HG03060 (cell line): Measurements from ENCODE around the gene TMEM43.

Source experiments
- ATAC-seq: cut with Tn5 transposase; IDR thresholded peaks from one replicate; pipeline ENCODE4 v1.9.1; 2021; ENCODE audit warnings: low read depth, moderate number of reproducible peaks; ENCODE audit not compliant: unreplicated experiment

TMEM43 gene

DNA sequence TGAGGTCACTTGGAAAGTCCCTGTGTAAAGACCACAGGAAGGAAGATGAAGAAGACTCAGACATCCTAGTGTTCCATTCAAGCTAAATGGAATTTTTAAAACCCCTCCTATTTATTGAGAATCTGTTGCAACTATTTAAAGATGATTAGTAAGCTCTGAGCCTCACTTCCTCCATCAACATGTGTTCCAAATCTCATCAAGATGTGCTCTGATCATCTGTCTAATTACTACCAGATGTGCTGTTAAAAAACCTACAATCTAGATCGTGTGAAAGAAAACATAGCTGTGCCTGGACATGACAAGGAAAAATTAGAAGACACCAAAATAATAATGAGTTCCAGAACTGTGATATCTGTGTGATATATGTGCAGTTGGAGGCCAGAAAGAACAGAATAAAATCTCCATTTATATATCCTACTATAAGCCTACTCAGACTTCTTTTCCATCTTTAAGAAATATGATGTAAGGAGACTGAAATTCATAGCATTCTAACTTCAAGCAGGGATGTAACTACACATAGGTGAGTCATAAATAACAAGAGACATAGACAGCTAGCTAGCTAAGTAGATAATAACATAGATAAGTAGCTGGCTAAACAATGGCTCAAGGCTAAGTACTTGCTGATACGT lies 45.8 kb downstream of the TMEM43 start:
- ATAC-seq = no peak

DNA sequence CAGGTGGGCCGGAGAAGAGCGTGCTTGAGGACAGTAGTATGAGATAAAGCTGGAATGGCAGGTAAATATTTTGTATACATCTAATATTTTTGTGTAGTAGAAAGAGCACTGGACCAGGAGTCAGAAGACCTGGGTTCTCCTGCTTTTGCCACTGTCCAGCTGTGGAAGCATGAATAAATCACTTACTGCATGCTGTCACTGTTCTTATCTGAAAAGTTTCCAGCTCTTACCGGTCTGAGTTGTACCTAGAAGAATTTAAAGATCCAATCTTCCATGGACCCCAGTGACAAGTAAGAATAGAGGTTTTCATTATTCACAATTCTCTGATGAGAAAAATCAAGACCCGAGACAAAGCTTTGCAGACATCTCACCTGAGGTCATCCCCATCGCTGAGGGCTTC lies 47.6 kb downstream of the TMEM43 start:
- ATAC-seq = no peak

DNA sequence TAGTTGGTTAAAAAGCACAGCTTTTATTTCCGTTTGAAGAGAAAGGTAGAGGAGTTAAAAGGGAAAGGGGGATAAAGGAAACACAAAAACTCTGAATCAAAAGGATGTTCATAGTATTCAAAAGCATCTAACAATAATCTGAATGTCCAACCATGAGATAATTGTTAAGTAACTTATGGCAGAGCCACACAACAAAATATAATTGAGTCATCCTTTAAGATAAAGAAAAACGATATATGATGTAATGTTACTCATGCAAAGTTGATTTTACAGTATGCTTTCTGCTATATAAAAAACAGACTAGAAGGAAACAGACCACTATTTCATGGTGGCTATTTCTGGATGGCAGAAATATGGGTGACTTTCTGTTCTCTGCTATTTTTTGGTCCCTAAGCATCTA lies 49.6 kb downstream of the TMEM43 start:
- no peak for ATAC-seq

DNA sequence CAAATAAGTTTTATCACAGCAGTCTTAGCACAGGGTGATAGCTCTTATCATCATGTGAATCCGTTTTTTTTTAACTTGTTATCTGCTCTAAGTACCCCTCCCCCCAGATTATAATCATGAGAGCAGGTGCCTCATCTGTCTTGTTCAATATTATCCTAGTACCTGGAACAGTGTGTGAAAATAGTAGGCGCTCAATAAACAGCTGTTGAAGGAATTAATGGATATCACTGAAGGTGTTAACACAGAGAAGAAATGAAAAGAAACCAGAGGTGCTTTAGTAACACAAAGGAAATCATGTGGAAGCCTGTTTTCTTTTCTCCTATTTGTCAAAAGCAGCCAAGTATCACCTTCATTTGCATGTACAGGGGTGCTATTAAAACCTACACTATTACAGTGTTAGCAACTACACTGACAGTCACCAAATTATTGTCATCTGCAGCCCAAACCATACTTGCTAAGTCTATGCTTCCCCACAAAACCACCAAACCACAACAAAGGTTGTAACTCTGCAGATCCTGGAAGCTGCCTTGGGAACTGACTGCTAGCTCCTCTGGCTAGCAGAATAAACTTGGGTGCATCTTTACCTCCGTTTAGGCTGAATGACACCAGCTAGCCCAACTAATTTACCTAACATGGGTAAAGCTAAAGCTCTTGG lies 50.7 kb downstream of the TMEM43 start:
- ATAC-seq = no peak

DNA sequence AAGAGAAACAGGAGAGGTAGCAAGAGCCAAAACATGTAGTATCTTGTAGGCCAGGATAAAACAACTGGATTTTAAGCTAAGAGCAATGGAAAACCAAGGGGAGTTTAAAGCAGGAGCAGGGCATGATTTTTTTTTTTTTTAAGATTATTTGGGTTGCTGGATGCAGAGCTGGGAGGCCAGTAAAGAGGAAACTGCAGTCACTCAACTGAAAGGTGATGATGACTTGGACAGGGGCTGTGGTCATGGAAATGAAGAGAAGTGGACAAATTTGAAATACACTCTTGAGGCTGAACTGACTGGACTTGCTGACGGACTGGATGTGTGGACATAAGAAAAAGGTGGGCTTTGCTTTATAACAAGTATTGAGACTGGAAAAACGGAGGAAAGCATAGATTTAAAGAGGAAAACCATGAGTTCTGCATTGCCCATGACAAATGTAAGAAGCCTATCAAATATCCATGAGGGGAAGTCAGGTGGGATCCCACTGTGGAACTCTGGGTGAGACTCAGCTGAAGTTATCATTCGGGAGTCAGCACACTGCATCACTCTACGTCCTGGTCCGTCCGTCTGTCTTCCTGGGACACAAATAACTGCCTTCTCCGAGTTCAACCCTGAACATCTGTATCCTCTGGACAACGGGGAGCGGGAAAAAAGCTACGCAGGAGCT lies 52.9 kb downstream of the TMEM43 start:
- no peak for ATAC-seq

DNA sequence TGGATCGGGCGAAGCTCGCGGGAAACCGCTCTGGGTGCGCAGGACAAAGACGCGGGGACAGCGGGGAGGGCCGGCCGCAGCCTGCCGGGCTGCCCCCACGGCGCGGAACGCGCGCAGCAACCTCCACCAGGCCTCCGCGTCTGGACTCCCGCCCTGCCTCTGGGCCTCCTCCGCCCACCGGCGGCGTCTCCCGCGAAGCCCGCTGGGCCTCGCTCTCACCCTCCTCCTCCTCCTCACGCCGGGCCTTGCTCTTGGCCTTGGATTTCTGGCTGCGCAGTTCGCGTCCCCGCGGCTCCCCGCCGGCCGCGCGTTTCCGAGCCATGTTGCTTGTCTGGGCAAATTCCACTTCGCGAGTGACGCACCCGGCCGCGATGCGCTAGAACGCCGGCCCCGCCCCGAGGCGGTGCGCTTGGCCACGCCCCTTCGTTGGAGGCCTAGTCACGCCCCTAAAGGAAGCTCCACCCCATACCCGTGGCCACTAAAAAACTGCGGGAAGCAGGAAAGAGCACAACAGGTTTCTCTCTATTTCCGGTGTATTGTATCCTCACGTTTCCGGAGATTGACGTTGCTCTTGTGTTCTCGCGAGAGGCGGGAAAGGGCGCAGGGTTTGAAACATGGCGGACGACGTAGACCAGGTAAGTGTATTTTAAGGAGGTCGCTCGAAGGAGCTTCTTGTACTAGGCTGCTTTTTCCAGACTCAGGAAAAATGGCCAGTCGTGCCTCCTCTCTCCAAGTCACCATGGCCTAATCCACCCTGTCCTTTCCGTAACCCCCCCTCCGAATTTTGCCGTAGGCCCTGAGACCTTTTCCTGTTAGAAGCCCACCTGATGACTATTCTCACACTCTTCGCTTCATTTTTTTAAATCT lies 53.6 kb downstream of the TMEM43 start, which contains the start of the genes LSM3 and XPC:
Gene LSM3, plus strand, starts transcription at position 571 of the 867 bp plus-strand sequence. Its CDS starts 44 bp downstream, at position 615.
Gene XPC, minus strand, starts transcription at position 355 of the 867 bp plus-strand sequence. Its CDS starts 33 bp downstream, at position 322.
- peak; percentile 94 for ATAC-seq

DNA sequence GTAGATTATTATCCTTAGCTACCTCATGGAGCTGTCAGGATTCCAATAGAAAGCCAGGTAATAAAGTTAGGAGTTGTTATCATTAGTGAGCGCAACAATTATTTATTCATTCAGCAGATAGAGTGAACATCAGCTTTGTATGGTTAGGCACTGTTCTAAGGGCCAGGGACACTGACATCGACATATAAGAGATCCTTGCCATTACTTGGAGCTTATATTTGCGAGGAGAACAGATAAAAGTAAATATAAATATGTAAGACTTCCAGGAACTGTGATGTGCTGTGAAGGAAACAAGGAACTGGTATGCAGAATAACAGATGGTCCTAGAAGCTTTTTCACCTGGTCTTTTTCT lies 54.2 kb downstream of the TMEM43 start:
- ATAC-seq = no peak

DNA sequence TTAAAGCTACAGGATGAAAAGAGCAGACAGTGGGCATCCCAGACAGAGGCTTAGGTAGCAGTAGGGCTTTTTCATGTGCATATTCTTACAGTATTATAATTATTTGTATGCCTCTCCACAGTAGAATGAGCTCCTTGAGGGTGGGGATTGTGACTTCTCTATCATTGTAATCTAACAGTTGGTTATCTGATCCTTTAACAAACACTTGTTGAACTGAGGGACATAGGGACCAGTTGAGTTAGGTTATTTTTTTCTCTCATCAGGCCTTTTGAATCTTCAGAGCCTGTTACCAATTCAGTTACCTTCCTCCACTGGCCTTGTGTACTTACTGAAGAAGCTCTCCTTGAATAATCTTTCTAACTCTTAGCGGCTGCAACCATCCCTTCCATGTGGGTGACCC lies 54.9 kb downstream of the TMEM43 start:
- no peak for ATAC-seq

DNA sequence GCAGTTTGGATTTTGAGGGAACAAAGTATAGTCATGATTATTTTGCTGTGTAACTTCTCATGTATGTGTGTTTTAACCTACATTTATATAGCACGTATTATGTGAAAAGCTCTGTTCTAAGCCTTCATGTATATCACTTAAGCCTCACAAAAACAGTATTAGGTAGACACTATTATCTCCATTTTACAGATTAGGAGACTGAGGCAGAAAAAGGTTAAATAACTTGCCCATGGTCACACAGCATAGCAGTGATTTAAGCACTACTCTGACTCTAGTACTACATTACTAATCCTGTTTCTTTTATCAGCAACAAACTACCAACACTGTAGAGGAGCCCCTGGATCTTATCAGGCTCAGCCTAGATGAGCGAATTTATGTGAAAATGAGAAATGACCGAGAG lies 56.4 kb downstream of the TMEM43 start:
- ATAC-seq = no peak

DNA sequence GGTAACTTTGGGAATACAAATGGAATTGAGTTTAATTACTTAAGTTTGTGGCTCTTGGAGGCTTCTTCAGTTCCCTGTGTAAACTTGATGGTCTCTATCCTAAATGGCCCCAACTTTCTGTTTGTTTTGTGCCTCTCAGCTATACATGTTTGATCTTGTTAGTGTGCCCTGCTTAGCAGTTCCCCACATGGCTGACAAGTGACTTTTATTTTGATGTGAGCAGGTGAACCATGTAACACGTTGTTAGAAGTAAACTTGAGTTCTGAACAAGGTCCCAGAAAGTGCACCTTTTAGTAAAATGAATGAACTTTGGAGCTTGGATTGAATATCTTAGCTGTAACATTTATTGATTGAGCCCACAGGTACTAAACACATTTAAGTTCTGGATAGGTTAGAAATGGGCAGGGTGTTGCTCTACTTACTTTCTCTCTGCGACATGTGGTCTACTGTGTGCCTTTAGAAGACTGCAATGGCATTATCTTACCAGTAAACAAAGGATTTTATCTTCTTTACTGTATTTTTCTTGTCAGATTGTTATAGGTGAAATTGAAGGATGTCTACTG lies 58.2 kb downstream of the TMEM43 start:
- ATAC-seq = no peak

DNA sequence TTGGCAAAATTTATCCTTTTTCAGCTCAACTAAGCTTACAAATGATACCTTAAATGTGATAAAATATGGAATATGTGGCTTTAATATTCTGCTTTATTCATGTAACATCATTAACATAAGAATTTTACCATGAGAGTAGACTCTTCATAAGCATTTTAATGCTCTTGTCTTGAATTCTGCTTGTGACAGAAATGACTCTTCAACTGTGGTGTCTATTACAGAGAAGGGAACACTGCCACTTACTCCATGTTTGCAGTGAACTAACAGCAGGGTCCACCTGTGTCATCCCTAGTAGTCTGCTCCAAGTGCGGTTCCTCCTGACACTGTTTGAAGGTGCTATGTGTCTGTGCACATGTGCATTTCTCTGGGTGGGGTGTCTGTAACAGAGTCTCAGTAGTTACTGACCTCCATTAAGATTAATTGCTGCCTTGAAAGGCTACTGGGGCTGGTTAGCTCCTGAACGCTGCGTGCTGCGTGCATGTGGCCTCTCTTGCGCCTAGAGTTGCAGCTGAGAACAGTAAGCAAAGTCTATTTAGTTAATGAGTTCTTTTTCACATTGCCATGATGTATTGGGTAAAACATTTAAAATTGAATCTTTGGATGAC lies 62.1 kb downstream of the TMEM43 start:
- no peak for ATAC-seq

DNA sequence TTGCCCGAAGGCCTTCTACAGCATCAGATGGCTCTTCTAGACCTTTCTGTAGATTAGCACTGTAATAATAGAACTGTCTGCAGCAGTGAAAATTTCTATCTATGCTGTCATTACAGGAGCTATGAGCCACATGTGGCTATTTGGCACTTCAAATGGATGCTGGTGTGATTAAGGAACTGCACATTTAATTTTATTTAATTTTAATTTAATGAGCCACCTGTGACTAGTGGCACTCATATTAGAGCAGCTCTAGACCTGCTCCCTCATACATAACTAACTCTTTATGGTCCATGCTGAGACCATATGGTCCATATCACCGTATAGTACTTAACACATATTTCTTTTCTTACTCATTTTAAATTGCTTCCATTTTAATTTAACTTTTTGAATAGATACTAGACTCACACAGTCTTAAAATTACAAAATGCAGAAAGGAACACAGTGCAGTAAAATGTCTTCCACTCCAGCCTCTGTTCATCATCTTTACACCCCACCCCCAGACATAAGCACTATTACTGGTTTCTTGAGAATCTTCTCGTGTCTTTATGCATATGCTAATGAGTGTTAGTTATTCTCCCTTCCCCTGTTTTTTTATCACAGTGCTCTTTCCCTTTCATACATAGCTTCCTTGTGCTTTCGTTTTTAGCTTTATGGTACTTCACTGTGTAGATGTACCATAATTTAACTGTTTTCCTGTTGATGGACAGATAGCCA lies 63.3 kb downstream of the TMEM43 start:
- no peak for ATAC-seq
